Measurements from ENCODE around the gene KLHL20. TPM values are rescaled to one million over a fixed set of nuclear protein-coding genes. Genes with fewer than 3 reads are reported as not detected.
"Not testable (repeated sequence)": the region's sequence is repeated elsewhere in the genome, so short reads cannot be mapped to it uniquely, and the experiment has no call there.

The KLHL20 gene
- total and polyA plus RNA-seq, 3 experiments from 2014 or later = 19.7 to 25.7 (median 20.5) TPM

DNA sequence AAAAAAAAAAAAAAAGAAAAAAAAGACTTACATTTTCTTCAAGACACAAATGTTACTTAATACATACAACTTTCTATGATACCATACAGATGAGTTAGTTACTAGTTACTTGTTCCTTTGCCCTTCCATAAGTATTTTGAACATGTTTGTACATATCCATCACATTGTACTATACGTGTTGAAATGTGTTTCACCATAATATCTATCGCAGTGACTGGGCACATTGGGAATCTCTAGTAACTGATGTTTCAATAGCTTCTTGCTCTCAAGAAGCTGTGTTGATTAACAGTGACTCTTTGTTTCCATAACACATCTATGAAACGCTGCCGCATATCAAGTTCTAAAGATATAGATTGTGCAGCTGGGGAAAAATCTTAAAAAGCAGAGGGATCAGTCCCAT is 42.9 kb downstream of the KLHL20 start:
- H3K4me3 ChIP-seq (ENCODE audit: low read length) = no peak overlapping the region
- peaks cover 48% of the 10 kb centered on the region for H3K36me3 ChIP-seq (ENCODE audit: insufficient read depth, low read length)
- H3K27ac ChIP-seq (ENCODE audit: low read depth, low read length) = no peak overlapping the region
- Mint-ChIP-seq H3K27me3 (no peaks in the 10 kb centered on the region), H3K36me3 (peaks cover 42 to 80% (median 46%) of the 10 kb centered on the region in 3 donors), H3K9me3 (peaks cover 0 to 4% (median under 1%) of the 10 kb centered on the region in 5 donors), H3K4me1 (peaks cover 0 to 6% (median 4%) of the 10 kb centered on the region in 3 donors), H3K4me3 (no peak overlapping the region), H3K27ac (no peak overlapping the region)
- no peaks in the 10 kb centered on the region for H3K4me1 ChIP-seq (ENCODE audit: insufficient read depth, low read length)
- ChIA-PET POLR2A (no interaction called here), CTCF (no interaction called here)
- no peaks in the 10 kb centered on the region for H3K9me3 ChIP-seq (ENCODE audit: low read length)
- no peak for DNase-seq
- H3K27me3 ChIP-seq (ENCODE audit: insufficient read depth, low read length, poor library complexity, severe bottlenecking) = no peaks in the 10 kb centered on the region

DNA sequence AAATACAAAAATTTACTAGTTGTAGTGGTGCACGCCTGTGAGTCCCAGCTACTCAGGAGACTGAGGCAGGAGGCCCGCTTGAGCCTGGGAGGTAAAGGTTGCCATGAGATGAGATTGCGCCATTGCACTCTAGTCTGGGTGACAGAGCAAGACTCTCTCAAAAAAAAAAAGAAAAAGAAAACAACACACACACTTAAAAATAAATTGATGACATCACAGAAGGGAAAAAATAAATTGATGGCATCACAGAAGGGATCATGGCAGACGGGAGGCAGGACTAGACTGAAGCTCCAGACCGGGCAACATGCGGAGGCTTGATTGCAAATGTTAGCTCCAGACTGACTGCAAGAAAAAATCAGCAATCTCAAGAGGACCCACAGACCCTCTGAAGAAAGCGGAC is 43.3 kb downstream of the KLHL20 start:
- no peak overlapping the region for H3K4me3 Mint-ChIP-seq
- no peaks in the 10 kb centered on the region for H3K27me3 ChIP-seq (ENCODE audit: insufficient read depth, low read length, poor library complexity, severe bottlenecking)
- H3K4me3 ChIP-seq (ENCODE audit: low read length) = no peak overlapping the region
- no peak overlapping the region for H3K27ac Mint-ChIP-seq
- H3K27me3 Mint-ChIP-seq = no peaks in the 10 kb centered on the region
- ChIA-PET POLR2A (no interaction called here), CTCF (no interaction called here)
- no peak for DNase-seq
- H3K27ac ChIP-seq (ENCODE audit: low read depth, low read length) = no peak overlapping the region
- H3K36me3 ChIP-seq (ENCODE audit: insufficient read depth, low read length) = peaks cover 46% of the 10 kb centered on the region
- no peaks in the 10 kb centered on the region for H3K9me3 ChIP-seq (ENCODE audit: low read length)
- H3K4me1 ChIP-seq (ENCODE audit: insufficient read depth, low read length) = no peaks in the 10 kb centered on the region
- peaks cover 0 to 6% (median 4%) of the 10 kb centered on the region in 3 donors for H3K4me1 Mint-ChIP-seq
- peaks cover 44 to 78% (median 50%) of the 10 kb centered on the region in 3 donors for H3K36me3 Mint-ChIP-seq
- peaks cover 0 to 6% (median 5%) of the 10 kb centered on the region in 5 donors for H3K9me3 Mint-ChIP-seq

- CTCF ChIA-PET = interaction anchor here (0.8 kb wide), 1 partner anchor 328 kb away, joined by 3 read pairs; no protein-coding TSS in a partner anchor
- Mint-ChIP-seq H3K27ac (no peak overlapping the region), H3K9me3 (peaks cover 3 to 11% (median 10%) of the 10 kb centered on the region in 5 donors), H3K27me3 (no peaks in the 10 kb centered on the region), H3K4me3 (no peak overlapping the region), H3K4me1 (peaks cover 0 to 4% (median 4%) of the 10 kb centered on the region in 3 donors), H3K36me3 (peaks cover 44 to 77% (median 55%) of the 10 kb centered on the region in 3 donors)
- no peaks in the 10 kb centered on the region for H3K9me3 ChIP-seq (ENCODE audit: low read length)
- H3K36me3 ChIP-seq (ENCODE audit: insufficient read depth, low read length) = peaks cover 39% of the 10 kb centered on the region
- H3K27ac ChIP-seq (ENCODE audit: low read depth, low read length) = no peak overlapping the region
- no peak for DNase-seq
- POLR2A ChIA-PET = no interaction called here
- H3K4me1 ChIP-seq (ENCODE audit: insufficient read depth, low read length) = no peaks in the 10 kb centered on the region
- H3K27me3 ChIP-seq (ENCODE audit: insufficient read depth, low read length, poor library complexity, severe bottlenecking) = no peaks in the 10 kb centered on the region
- no peak overlapping the region for H3K4me3 ChIP-seq (ENCODE audit: low read length)
Observed at GRCh38 chr1:173758980-173759379, 44.2 kb downstream of the KLHL20 start.

DNA sequence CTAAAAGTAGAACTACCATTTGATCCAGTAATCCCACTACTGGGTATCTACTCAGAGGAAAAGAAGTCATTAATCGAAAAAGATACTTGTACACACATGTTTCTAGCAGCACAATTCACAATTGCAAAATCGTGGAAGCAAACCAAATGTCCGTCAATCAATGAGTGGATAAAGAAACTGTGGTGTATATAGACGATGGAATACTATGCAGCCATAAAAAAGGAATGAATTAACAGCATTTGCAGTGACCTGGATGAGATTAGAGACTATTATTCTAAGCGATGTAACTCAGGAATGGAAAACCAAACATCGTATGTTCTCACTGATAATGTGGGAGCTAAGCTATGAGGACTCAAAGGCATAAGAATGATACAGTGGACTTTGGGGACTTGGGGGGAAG is 49.5 kb downstream of the KLHL20 start:
- POLR2A ChIA-PET; H3K27me3 Mint-ChIP-seq; H3K4me1 ChIP-seq (ENCODE audit: insufficient read depth, low read length); H3K4me3 Mint-ChIP-seq; DNase-seq; H3K27me3 ChIP-seq (ENCODE audit: insufficient read depth, low read length, poor library complexity, severe bottlenecking); H3K4me3 ChIP-seq (ENCODE audit: low read length); CTCF ChIA-PET; H3K27ac ChIP-seq (ENCODE audit: low read depth, low read length); H3K9me3 ChIP-seq (ENCODE audit: low read length); H3K36me3 ChIP-seq (ENCODE audit: insufficient read depth, low read length): not testable (repeated sequence)
- peaks cover 3 to 15% (median 10%) of the 10 kb centered on the region in 5 donors for H3K9me3 Mint-ChIP-seq
- peak overlapping the region in 1 of 8 donors; percentile 42 for H3K27ac Mint-ChIP-seq
- H3K4me1 Mint-ChIP-seq = peaks cover 12 to 29% (median 24%) of the 10 kb centered on the region in 3 donors
- peaks cover 34 to 62% (median 44%) of the 10 kb centered on the region in 3 donors for H3K36me3 Mint-ChIP-seq

DNA sequence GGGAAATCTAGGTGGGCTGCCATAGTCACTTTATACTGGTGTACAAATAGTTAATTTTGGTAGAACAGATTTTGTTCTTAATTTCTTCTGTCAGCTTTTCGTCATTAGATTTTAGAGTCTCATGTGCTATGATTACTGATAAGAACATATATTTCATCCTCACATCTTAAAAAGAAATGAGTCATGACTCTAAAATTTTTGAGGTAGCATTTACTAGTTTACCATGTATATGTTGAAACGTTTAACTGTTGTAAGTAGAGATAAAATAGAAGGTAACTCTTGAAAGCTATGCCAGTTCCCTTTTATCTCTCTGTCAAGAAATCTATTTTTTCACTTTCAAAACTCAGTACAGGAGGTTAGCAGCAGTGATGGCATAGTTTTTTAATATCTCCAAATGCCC is 53.4 kb downstream of the KLHL20 start:
- Histone ChIP-seq H3K27ac (ENCODE audit: low read depth, low read length) (no peak overlapping the region), H3K4me1 (ENCODE audit: insufficient read depth, low read length) (no peaks in the 10 kb centered on the region), H3K36me3 (ENCODE audit: insufficient read depth, low read length) (no peaks in the 10 kb centered on the region), H3K4me3 (ENCODE audit: low read length) (no peak overlapping the region), H3K9me3 (ENCODE audit: low read length) (no peaks in the 10 kb centered on the region), H3K27me3 (ENCODE audit: insufficient read depth, low read length, poor library complexity, severe bottlenecking) (no peaks in the 10 kb centered on the region)
- CTCF ChIA-PET = no interaction called here
- DNase-seq = no peak
- Mint-ChIP-seq H3K4me1 (peaks cover 11 to 40% (median 38%) of the 10 kb centered on the region in 3 donors), H3K4me3 (no peak overlapping the region), H3K36me3 (peaks cover 18 to 58% (median 28%) of the 10 kb centered on the region in 3 donors), H3K27ac (peak overlapping the region in 1 of 8 donors; percentile 59), H3K9me3 (peaks cover 0 to 11% (median 3%) of the 10 kb centered on the region in 5 donors), H3K27me3 (no peaks in the 10 kb centered on the region)
- POLR2A ChIA-PET = no interaction called here

DNA sequence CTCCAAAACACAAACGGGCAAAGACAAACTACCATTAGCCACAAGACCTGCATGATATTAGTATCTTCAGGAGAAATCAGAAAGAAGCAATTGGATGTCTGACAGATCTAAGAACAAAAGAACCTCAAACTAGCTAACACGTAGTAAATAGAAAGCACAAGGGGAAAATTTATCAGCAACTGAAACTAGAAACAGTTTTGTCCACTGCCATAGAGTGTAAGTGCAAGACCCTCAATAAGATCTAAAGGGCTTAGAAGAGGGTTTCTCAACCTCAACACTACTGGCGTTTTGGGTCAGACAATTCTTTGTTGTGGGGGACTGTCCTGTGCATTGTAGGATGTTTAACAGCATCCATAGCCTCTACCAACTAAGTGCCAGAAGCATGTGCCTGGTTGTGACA is 54.0 kb downstream of the KLHL20 start:
- H3K36me3 ChIP-seq (ENCODE audit: insufficient read depth, low read length) = no peaks in the 10 kb centered on the region
- H3K27ac ChIP-seq (ENCODE audit: low read depth, low read length) = no peak overlapping the region
- H3K27me3 Mint-ChIP-seq = no peaks in the 10 kb centered on the region
- ChIA-PET CTCF (no interaction called here), POLR2A (no interaction called here)
- H3K4me3 ChIP-seq (ENCODE audit: low read length) = no peak overlapping the region
- peak overlapping the region in 5 of 8 donors; percentile 12 to 78 (median 59) for H3K27ac Mint-ChIP-seq
- H3K36me3 Mint-ChIP-seq = peaks cover 12 to 54% (median 27%) of the 10 kb centered on the region in 3 donors
- no peak overlapping the region for H3K4me3 Mint-ChIP-seq
- peaks cover 0 to 5% (median 0%) of the 10 kb centered on the region in 5 donors for H3K9me3 Mint-ChIP-seq
- H3K9me3 ChIP-seq (ENCODE audit: low read length) = no peaks in the 10 kb centered on the region
- no peak for DNase-seq
- peaks cover 11 to 40% (median 38%) of the 10 kb centered on the region in 3 donors for H3K4me1 Mint-ChIP-seq
- no peaks in the 10 kb centered on the region for H3K4me1 ChIP-seq (ENCODE audit: insufficient read depth, low read length)
- H3K27me3 ChIP-seq (ENCODE audit: insufficient read depth, low read length, poor library complexity, severe bottlenecking) = no peaks in the 10 kb centered on the region

DNA sequence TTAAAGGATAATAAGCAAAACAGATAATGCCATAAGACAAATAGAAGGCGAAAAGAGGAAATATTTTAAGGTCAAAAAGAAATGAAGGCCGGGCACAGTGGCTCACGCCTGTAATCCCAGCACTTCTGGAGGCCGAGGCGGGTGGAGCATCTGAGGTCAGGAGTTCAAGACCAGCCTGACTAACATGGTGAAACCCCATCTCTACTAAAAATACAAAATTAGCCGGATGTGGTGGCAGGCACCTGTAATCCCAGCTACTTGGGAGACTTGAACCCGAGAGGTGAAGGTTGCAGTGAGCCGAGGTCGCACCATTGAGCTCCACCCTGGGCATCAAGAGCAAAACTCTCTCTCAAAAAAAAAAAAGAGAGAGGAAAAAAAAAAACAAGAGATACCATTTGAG is 55.5 kb downstream of the KLHL20 start:
- H3K36me3 ChIP-seq (ENCODE audit: insufficient read depth, low read length); H3K9me3 Mint-ChIP-seq; H3K4me3 ChIP-seq (ENCODE audit: low read length); H3K27ac ChIP-seq (ENCODE audit: low read depth, low read length); H3K27me3 ChIP-seq (ENCODE audit: insufficient read depth, low read length, poor library complexity, severe bottlenecking); H3K9me3 ChIP-seq (ENCODE audit: low read length); CTCF ChIA-PET; H3K4me1 ChIP-seq (ENCODE audit: insufficient read depth, low read length); DNase-seq; H3K27me3 Mint-ChIP-seq; POLR2A ChIA-PET: not testable (repeated sequence)
- H3K4me3 Mint-ChIP-seq = peak overlapping the region in 1 of 7 donors; percentile 10
- peak overlapping the region; percentile 7 to 88 (median 55) for H3K27ac Mint-ChIP-seq
- H3K36me3 Mint-ChIP-seq = peaks cover 4 to 58% (median 22%) of the 10 kb centered on the region in 3 donors
- H3K4me1 Mint-ChIP-seq = peaks cover 11 to 40% (median 38%) of the 10 kb centered on the region in 3 donors

DNA sequence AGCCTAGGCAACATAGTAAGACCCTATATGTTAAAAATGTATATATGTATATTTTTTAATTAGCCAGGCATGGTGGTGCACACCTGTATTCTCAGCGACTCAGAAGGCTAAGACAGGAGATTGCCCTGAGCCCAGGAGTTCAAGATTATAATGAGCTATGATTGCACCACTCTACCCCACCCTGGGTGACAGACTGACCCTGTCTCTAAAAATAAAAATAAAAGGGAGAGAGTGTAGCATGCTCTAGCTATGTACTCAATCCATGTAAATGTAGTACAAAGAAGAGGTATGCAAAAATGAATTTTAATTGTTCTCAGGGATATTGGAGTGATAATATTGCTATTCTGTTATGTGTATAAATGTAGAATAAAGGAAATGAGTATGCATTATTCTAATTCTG is 56.8 kb downstream of the KLHL20 start:
- peaks cover 4 to 62% (median 23%) of the 10 kb centered on the region in 3 donors for H3K36me3 Mint-ChIP-seq
- no peaks in the 10 kb centered on the region for H3K4me1 ChIP-seq (ENCODE audit: insufficient read depth, low read length)
- H3K27me3 ChIP-seq (ENCODE audit: insufficient read depth, low read length, poor library complexity, severe bottlenecking) = no peaks in the 10 kb centered on the region
- H3K9me3 ChIP-seq (ENCODE audit: low read length) = no peaks in the 10 kb centered on the region
- H3K36me3 ChIP-seq (ENCODE audit: insufficient read depth, low read length) = peaks cover 10% of the 10 kb centered on the region
- H3K4me1 Mint-ChIP-seq = peaks cover 11 to 43% (median 43%) of the 10 kb centered on the region in 3 donors
- DNase-seq = no peak
- H3K27ac Mint-ChIP-seq = peak overlapping the region in 5 of 8 donors; percentile 5 to 64 (median 52)
- no peak overlapping the region for H3K27ac ChIP-seq (ENCODE audit: low read depth, low read length)
- ChIA-PET POLR2A (no interaction called here), CTCF (interaction anchor here (1.4 kb wide), 1 partner anchor 342 kb away, joined by 3 read pairs; no protein-coding TSS in a partner anchor)
- H3K4me3 ChIP-seq (ENCODE audit: low read length) = no peak overlapping the region
- H3K4me3 Mint-ChIP-seq = no peak overlapping the region
- no peaks in the 10 kb centered on the region for H3K27me3 Mint-ChIP-seq
- H3K9me3 Mint-ChIP-seq = no peaks in the 10 kb centered on the region
